MCF 10A (cell line): ENCODE measurements around the gene CD8B. TPM values are rescaled to one million over a fixed set of nuclear protein-coding genes. Genes with fewer than 3 reads are reported as not detected.
A peak's percentile ranks its signal among the peaks of the same experiment; 100 is the strongest.

Source experiments
- BruUV-seq: library from RNA; stranded (reverse); fragments of 400-500 nt; replicated peaks from 2 replicates; lab custom pipeline; 2021; lab: Mats Ljungman, UMichigan
- CTCF ChIA-PET: fragments of 300-600 bp; sonication (Branson Sonifier 250); formaldehyde crosslinking; extraction: SDS; loops from one replicate; lab custom pipeline; 2021; ENCODE audit warnings: antibody characterized with exemption, inconsistent platforms; lab: Yijun Ruan, JAX
- POLR2A ChIA-PET: fragments of 300-600, 350-650 bp; sonication (Branson Sonifier 250); formaldehyde crosslinking; extraction: SDS; loops from one replicate; lab custom pipeline; 2020; ENCODE audit warnings: antibody characterized with exemption, inconsistent platforms; lab: Yijun Ruan, JAX
- DNase-seq: peaks from one replicate; pipeline ENCODE4 v3.0.0-alpha.2; 2018; ENCODE audit not compliant: unreplicated experiment
- H3K27ac Mint-ChIP-seq: one replicate; pipeline ENCODE4 v1.8.0; 2022; ENCODE audit warnings: mild to moderate bottlenecking, low read depth, mixed read lengths; ENCODE audit not compliant: unreplicated experiment
- H3K27me3 Mint-ChIP-seq: one replicate; pipeline ENCODE4 v1.8.0; 2022; ENCODE audit warnings: mixed read lengths; ENCODE audit not compliant: insufficient read depth, unreplicated experiment
- H3K36me3 Mint-ChIP-seq: one replicate; pipeline ENCODE4 v1.8.0; 2022; ENCODE audit warnings: mild to moderate bottlenecking, moderate library complexity, mixed read lengths; ENCODE audit not compliant: insufficient read depth, unreplicated experiment
- H3K4me1 Mint-ChIP-seq: one replicate; pipeline ENCODE4 v1.8.0; 2022; ENCODE audit warnings: mixed read lengths; ENCODE audit not compliant: insufficient read depth, unreplicated experiment
- H3K4me3 Mint-ChIP-seq: one replicate; pipeline ENCODE4 v1.8.0; 2022; ENCODE audit warnings: mild to moderate bottlenecking, moderate library complexity, mixed read lengths; ENCODE audit not compliant: unreplicated experiment
- H3K9me3 Mint-ChIP-seq: one replicate; pipeline ENCODE4 v1.8.0; 2022; ENCODE audit warnings: mixed read lengths; ENCODE audit not compliant: unreplicated experiment
- CTCF ChIP-seq: fragments of 200-600 bp; IDR thresholded peaks from one replicate; pipeline ENCODE4 v1.8.0; 2022; ENCODE audit warnings: antibody characterized with exemption, mild to moderate bottlenecking; ENCODE audit not compliant: unreplicated experiment
- intact Hi-C: fragments of 100-400 bp; cut with micrococcal nuclease; formaldehyde crosslinking; loops from 2 replicates; pipeline ENCODE4 v1.14.1; 2022
- total RNA-seq: library from RNA; stranded (reverse); gene quantifications from 2 replicates; pipeline ENCODE4 v1.2.3, GENCODE V29; 2022

Gene CD8B
- total RNA-seq, 1 experiment from 2014 or later: not detected

DNA sequence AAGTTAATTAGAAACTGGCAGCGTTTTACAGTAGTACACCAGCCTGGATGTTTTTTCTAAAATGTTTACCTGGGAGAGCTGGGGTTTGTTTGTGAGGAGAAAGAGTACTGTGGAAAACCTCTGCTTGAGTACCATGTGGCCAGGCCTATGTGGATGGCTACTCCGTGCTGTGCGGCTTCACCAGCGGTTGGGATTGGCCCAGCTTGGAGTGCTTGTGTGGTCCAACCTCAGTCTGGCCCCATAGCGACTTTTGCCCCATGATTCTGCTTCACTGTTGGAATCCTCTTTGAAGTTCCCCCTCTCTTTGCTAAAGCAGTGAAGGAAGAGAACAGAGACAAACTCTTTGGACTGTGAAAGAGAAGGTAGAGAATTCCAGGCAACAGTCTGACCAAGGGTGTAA lies 86.8 kb downstream of the CD8B start:
- CTCF ChIA-PET: interaction anchor here (1.1 kb wide), 1 partner anchor 10 kb away, joined by 4 read pairs; no protein-coding TSS in a partner anchor
- Mint-ChIP-seq H3K27ac (no peak overlapping the region), H3K36me3 (peaks cover 70% of the 10 kb centered on the region), H3K4me1 (no peaks in the 10 kb centered on the region), H3K9me3 (no peaks in the 10 kb centered on the region), H3K4me3 (no peak overlapping the region), H3K27me3 (no peaks in the 10 kb centered on the region)
- no peak for TF ChIP-seq CTCF
- no peak for DNase-seq
- POLR2A ChIA-PET: no interaction called here
- intact Hi-C loops: no loop called here
- BruUV-seq: TSS peak; percentile 8

DNA sequence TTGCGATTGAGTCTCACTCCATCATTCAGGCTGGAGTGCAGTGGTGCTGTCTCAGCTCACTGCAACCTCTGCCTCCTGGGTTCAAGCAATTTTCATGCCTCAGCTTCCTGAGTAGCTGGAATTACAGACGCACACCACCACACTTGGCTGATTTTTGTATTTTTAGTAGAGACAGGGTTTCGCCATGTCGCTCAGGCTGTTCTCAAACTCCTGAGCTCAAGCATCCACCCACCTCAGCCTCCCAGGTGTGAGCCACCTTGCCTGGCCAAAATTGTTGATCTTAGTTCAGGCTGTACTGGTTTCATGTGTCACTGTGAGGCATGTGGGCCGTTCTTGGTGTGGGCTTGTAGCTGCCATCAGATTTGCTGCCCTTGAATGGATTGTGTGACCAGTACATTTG lies 89.1 kb downstream of the CD8B start:
- TF ChIP-seq CTCF: no peak
- peaks cover 75% of the 10 kb centered on the region for H3K36me3 Mint-ChIP-seq
- no peaks in the 10 kb centered on the region for H3K27me3 Mint-ChIP-seq
- H3K4me1 Mint-ChIP-seq: no peaks in the 10 kb centered on the region
- no peak for DNase-seq
- POLR2A ChIA-PET: interaction anchor here (0.6 to 1.5 kb wide), 2 partner anchors 10 to 1253 kb away, joined by 4 read pairs; no protein-coding TSS in a partner anchor
- H3K9me3 Mint-ChIP-seq: no peaks in the 10 kb centered on the region
- CTCF ChIA-PET: interaction anchor here (1.8 kb wide), 1 partner anchor 8 kb away, joined by 8 read pairs; no protein-coding TSS in a partner anchor
- intact Hi-C loops: no loop called here
- no peak overlapping the region for H3K27ac Mint-ChIP-seq
- no peak overlapping the region for H3K4me3 Mint-ChIP-seq
- BruUV-seq: no TSS peak

GRCh38 chr2:86770816-86771301 lies 90.8 kb downstream of the CD8B start:
- ChIA-PET CTCF (no interaction called here), POLR2A (interaction anchor here (0.6 kb wide), 1 partner anchor 253 kb away, joined by 3 read pairs; no protein-coding TSS in a partner anchor)
- no peak overlapping the region for H3K27ac Mint-ChIP-seq
- H3K4me1 Mint-ChIP-seq: no peaks in the 10 kb centered on the region
- BruUV-seq: no TSS peak
- H3K4me3 Mint-ChIP-seq: no peak overlapping the region
- H3K9me3 Mint-ChIP-seq: no peaks in the 10 kb centered on the region
- TF ChIP-seq CTCF: no peak
- H3K27me3 Mint-ChIP-seq: no peaks in the 10 kb centered on the region
- DNase-seq: no peak
- H3K36me3 Mint-ChIP-seq: peaks cover 80% of the 10 kb centered on the region
- intact Hi-C loops: no loop called here

GRCh38 chr2:86769838-86770237 lies 91.8 kb downstream of the CD8B start:
- H3K4me1 Mint-ChIP-seq: no peaks in the 10 kb centered on the region
- H3K36me3 Mint-ChIP-seq: peaks cover 78% of the 10 kb centered on the region
- no peak overlapping the region for H3K4me3 Mint-ChIP-seq
- intact Hi-C loops: no loop called here
- ChIA-PET CTCF (no interaction called here), POLR2A (no interaction called here)
- no peak for TF ChIP-seq CTCF
- DNase-seq: no peak
- BruUV-seq: no TSS peak
- no peaks in the 10 kb centered on the region for H3K9me3 Mint-ChIP-seq
- no peaks in the 10 kb centered on the region for H3K27me3 Mint-ChIP-seq
- no peak overlapping the region for H3K27ac Mint-ChIP-seq
